Measurements from ENCODE around the gene DDIT3. TPM values are rescaled to one million over a fixed set of nuclear protein-coding genes. Genes with fewer than 3 reads are reported as not detected.
A peak's percentile ranks its signal among the peaks of the same experiment; 100 is the strongest.

DDIT3 gene
- total RNA-seq, 1 donor from 2014 or later = 70.9 TPM

- TF ChIP-seq, protein P1, sequence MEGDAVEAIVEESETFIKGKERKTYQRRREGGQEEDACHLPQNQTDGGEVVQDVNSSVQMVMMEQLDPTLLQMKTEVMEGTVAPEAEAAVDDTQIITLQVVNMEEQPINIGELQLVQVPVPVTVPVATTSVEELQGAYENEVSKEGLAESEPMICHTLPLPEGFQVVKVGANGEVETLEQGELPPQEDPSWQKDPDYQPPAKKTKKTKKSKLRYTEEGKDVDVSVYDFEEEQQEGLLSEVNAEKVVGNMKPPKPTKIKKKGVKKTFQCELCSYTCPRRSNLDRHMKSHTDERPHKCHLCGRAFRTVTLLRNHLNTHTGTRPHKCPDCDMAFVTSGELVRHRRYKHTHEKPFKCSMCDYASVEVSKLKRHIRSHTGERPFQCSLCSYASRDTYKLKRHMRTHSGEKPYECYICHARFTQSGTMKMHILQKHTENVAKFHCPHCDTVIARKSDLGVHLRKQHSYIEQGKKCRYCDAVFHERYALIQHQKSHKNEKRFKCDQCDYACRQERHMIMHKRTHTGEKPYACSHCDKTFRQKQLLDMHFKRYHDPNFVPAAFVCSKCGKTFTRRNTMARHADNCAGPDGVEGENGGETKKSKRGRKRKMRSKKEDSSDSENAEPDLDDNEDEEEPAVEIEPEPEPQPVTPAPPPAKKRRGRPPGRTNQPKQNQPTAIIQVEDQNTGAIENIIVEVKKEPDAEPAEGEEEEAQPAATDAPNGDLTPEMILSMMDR (IDR thresholded peaks at IDR 0.05; ENCODE audit: partially characterized antibody, unreplicated experiment) = no peak
- peak overlapping the region; percentile 73 for H3K4me3 Mint-ChIP-seq (ENCODE audit: unreplicated experiment)
- peaks cover 41% of the 10 kb centered on the region for H3K4me1 Mint-ChIP-seq (ENCODE audit: low read depth, unreplicated experiment)
- peaks cover 25% of the 10 kb centered on the region for H3K9me3 Mint-ChIP-seq (ENCODE audit: unreplicated experiment)
- DNase-seq = no peak
- H3K27me3 Mint-ChIP-seq (ENCODE audit: unreplicated experiment) = peaks cover 22% of the 10 kb centered on the region
- H3K36me3 Mint-ChIP-seq (ENCODE audit: unreplicated experiment) = peaks cover 4% of the 10 kb centered on the region
- no peak overlapping the region for H3K27ac Mint-ChIP-seq (ENCODE audit: unreplicated experiment)
Observed at GRCh38 chr12:57548013-57548315, 27.6 kb upstream of the DDIT3 start.

DNA sequence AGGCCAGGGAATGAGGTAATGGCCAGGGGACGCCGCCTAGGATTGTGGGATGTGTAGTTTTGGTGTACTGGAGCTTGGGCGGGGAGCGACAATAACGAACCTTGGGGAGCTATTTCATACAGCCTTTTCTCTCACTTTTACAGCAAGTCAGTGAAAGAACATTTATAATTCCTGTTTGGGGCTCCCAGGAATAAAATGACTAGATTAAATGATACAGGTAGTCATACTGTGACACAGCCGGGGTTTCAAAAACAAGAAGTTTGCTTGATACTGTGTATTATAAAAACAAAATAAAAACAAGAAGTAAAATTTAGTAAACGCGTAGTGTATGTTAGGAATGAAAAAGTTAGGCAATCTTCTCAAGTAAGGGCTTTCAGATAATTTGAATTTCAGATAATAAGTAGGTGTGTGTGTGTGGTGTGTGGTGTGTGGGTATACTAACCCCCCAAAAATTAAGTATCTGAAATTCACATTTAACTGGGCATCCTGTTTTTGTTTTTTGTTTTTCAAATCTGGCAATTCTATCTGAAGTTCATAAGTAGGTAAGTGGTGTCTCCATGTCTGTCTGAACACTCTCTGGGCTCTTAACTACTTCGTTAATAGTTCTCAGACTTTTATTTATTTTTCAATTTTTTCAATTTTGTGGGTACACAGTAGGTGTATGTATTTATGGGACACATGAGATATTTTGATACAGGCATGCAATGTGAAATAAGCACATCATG is 27.1 kb upstream of the DDIT3 start:
- Mint-ChIP-seq H3K36me3 (ENCODE audit: unreplicated experiment) (peaks cover 4% of the 10 kb centered on the region), H3K27me3 (ENCODE audit: unreplicated experiment) (peaks cover 22% of the 10 kb centered on the region), H3K27ac (ENCODE audit: unreplicated experiment) (peak overlapping the region; percentile 100), H3K4me3 (ENCODE audit: unreplicated experiment) (peak overlapping the region; percentile 100), H3K4me1 (ENCODE audit: low read depth, unreplicated experiment) (peaks cover 41% of the 10 kb centered on the region), H3K9me3 (ENCODE audit: unreplicated experiment) (peaks cover 24% of the 10 kb centered on the region)
- TF ChIP-seq, protein P1 (IDR thresholded peaks at IDR 0.05; ENCODE audit: partially characterized antibody, unreplicated experiment) = no peak
- no peak for DNase-seq

DNA sequence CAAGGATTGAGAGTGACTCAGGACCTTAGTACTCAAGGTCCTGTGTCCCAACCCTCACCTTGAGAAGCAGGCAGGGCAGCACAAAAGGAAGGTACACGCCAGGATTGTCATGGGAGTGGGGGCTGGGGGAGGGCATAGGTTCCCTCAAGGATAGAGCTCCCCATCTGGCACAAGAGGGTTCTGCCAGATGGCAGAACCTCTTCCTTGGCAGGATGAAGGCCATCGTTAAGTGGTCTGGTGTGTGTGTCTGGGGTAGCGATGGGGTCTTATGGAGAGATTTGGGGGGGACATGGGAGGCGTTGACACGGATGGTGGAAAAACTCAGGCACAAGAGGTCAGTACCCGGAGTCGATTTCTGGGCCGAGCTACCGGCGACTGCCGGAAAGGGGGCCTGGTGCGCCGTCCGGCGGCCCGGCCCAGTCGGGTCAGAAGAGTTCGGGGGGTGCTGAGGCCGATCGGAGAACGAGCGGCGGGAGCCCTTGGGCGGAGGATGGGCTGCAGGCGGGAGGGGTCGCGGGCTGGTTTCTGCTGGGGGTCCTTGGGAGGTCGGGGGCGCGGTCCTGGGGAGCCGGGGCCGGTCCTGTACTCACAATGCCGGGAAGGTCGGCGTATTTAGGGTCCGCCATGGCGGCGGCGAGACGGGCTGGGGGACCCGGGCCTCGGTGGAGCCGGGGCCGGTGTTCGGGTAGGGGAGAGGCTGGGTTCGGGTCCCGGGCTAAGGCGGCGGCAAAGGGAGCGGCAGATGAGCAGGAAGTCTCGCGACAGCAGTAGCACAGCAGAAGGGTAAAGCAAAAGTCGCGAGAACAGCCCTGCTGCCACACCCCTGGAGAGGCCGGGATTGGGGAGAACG is 26.3 kb upstream of the DDIT3 start, which contains the start of gene DCTN2:
Gene DCTN2, minus strand, starts transcription at position 755 of the 850 bp plus-strand sequence. Its CDS starts 129 bp downstream, at position 626.
- H3K27ac Mint-ChIP-seq (ENCODE audit: unreplicated experiment) = peak within 1 kb of the TSS; percentile 100
- H3K9me3 Mint-ChIP-seq (ENCODE audit: unreplicated experiment) = peaks cover 21% of the 10 kb centered on the region
- H3K36me3 Mint-ChIP-seq (ENCODE audit: unreplicated experiment) = peaks cover 4% of the 10 kb centered on the region
- peak within 1 kb of the TSS; percentile 100 for H3K4me3 Mint-ChIP-seq (ENCODE audit: unreplicated experiment)
- peak; percentile 94 for DNase-seq
- H3K4me1 Mint-ChIP-seq (ENCODE audit: low read depth, unreplicated experiment) = peaks cover 38% of the 10 kb centered on the region
- TF ChIP-seq, protein P1 (IDR thresholded peaks at IDR 0.05; ENCODE audit: partially characterized antibody, unreplicated experiment) = no peak
- H3K27me3 Mint-ChIP-seq (ENCODE audit: unreplicated experiment) = peaks cover 22% of the 10 kb centered on the region

DNA sequence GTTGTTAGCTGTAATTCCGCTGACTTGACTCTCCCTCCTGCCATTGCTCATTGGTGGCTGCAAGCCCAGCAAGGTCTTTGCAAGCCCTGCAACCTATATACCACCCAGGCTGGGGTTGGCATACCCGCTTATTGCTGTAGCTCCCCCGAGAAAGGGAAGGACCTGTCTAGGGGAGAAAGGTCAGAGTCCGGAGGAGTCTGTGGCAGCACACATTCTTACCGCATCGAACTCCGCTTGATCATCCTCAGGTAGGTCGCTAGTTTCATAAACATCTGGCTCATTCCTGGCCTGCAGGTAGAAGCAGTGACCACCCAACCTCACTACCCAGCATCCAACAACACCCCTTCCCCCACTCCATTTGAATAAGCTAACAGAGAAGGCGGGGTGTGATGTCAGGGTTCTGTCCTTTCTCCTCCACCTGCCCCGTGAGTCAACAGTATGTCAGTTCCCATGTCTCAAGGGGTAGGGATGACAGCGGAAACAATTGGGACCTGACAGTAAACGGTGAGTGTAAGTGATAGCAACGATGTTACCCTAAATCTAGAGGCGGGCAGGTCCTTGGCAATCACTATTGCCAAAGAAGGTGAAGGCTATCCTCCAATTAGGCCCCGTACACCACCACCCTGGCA is 25.6 kb upstream of the DDIT3 start:
- Mint-ChIP-seq H3K27ac (ENCODE audit: unreplicated experiment) (peak overlapping the region; percentile 100), H3K4me3 (ENCODE audit: unreplicated experiment) (peak overlapping the region; percentile 100), H3K36me3 (ENCODE audit: unreplicated experiment) (peaks cover 4% of the 10 kb centered on the region), H3K9me3 (ENCODE audit: unreplicated experiment) (peaks cover 20% of the 10 kb centered on the region), H3K4me1 (ENCODE audit: low read depth, unreplicated experiment) (peaks cover 39% of the 10 kb centered on the region), H3K27me3 (ENCODE audit: unreplicated experiment) (peaks cover 18% of the 10 kb centered on the region)
- DNase-seq = no peak
- TF ChIP-seq, protein P1 (IDR thresholded peaks at IDR 0.05; ENCODE audit: partially characterized antibody, unreplicated experiment) = no peak

Data from glutamatergic neuron (in vitro differentiated cells).